ENCODE data around the gene BRAP. TPM values are rescaled to one million over a fixed set of nuclear protein-coding genes. Genes with fewer than 3 reads are reported as not detected.
"Not testable (repeated sequence)": the region's sequence is repeated elsewhere in the genome, so short reads cannot be mapped to it uniquely, and the experiment has no call there.

Gene BRAP
- total and polyA plus RNA-seq, 4 donors = 18.6 to 25.8 (median 19.9) TPM

DNA sequence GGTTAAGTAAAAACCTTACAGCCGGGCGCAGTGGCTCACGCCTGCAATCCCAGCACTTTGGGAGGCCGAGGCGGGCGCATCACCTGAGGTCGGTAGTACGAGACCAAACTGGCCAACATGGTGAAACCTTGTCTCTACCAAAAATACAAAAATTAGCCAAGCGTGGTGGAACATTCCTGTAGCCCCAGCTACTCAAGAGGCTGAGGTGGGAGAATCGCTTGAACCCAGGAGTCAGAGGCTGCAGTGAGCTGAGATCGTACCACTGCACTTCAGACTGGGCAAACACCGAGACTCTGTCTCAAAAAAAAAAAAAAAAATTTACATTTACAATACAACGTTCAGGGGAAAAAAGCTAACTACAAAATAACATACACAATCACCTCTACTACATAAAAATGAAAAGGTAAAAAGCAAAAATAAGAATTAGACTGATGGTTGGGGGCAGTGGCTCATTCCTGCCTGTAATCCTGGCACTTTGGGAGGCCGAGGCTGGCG, 90.4 kb downstream of the BRAP start:
- not testable (repeated sequence) for H3K36me3 ChIP-seq (ENCODE audit: control insufficient read depth, insufficient read depth, low read length); DNase-seq (ENCODE audit: low read depth in 4 of 6, low spot score in 6 of 6); H3K4me3 ChIP-seq (ENCODE audit: low read depth, low read length); H3K27me3 ChIP-seq (ENCODE audit: control insufficient read depth, insufficient read depth, low read length); H3K27ac ChIP-seq (ENCODE audit: low read depth, low read length); H3K9me3 ChIP-seq (ENCODE audit: control insufficient read depth, insufficient read depth, low read length)
- H3K4me1 ChIP-seq (ENCODE audit: control insufficient read depth, insufficient read depth, low read length) = peaks cover 25% of the 10 kb centered on the region
- WGBS (ENCODE audit: insufficient coverage) = 93% methylated on average over 5 of the region's 15 CpGs

Other genes starting within 250 kb of the BRAP start
- 10 to 100 TPM; 51.7 to 63.8 TPM for gene ATXN2, start 86.6 kb downstream of the BRAP start, total RNA-seq
- gene ATXN2, start 86.6 kb downstream of the BRAP start, polyA plus RNA-seq (ENCODE audit: insufficient read length in 2 of 2) = 10 to 100 TPM; 85.0 to 99.2 TPM
- gene ACAD10, start 97 bp upstream of the BRAP start, total RNA-seq = 10 to 100 TPM; 16.4 to 22.4 TPM
- gene ACAD10, start 97 bp upstream of the BRAP start, polyA plus RNA-seq (ENCODE audit: insufficient read length in 2 of 2) = 10 to 100 TPM; 19.3 to 33.4 TPM
- 10 to 100 TPM; 45.4 to 65.8 TPM for gene ALDH2, start 81.0 kb upstream of the BRAP start, total RNA-seq
- 100 to 1,000 TPM; 150 to 172 TPM for gene ALDH2, start 81.0 kb upstream of the BRAP start, polyA plus RNA-seq (ENCODE audit: insufficient read length in 2 of 2)
- 10 to 100 TPM; 39.1 to 54.8 TPM for gene MAPKAPK5, start 156.3 kb upstream of the BRAP start, total RNA-seq
- 10 to 100 TPM; 44.8 to 50.7 TPM for gene MAPKAPK5, start 156.3 kb upstream of the BRAP start, polyA plus RNA-seq (ENCODE audit: insufficient read length in 2 of 2)

Measured in spinal cord (tissue), 10 donors.